Neutrophil (primary cell): ENCODE data around the gene CPSF4L.
"Not testable (repeated sequence)": the region's sequence is repeated elsewhere in the genome, so short reads cannot be mapped to it uniquely, and the experiment has no call there.

Source experiments
- H3K27ac ChIP-seq: fragments of 200-600 bp; sonication (generic); 2 replicates; pipeline ENCODE4 v1.5.1; 2016; ENCODE audit warnings: mild to moderate bottlenecking, moderate library complexity
- H3K27me3 ChIP-seq: fragments of 200-600 bp; sonication (generic); 2 replicates; pipeline ENCODE4 v1.6.0; 2016; ENCODE audit warnings: mild to moderate bottlenecking
- H3K36me3 ChIP-seq: fragments of 200-600 bp; sonication (generic); 2 replicates; pipeline ENCODE4 v1.5.1; 2017
- H3K4me1 ChIP-seq, 2 experiments: fragments of 200-600 bp in 1 of 2; sonication (generic) in 1 of 2; 1 replicate in 1 of 2; 2 replicates in 1 of 2; pipeline versions ENCODE4 v1.5.1 to v1.6.1; 2013 to 2016; ENCODE audit warnings: low read depth in 1 of 2, low read length in 1 of 2, mild to moderate bottlenecking in 1 of 2, moderate library complexity in 1 of 2; ENCODE audit not compliant: control insufficient read depth in 1 of 2, insufficient read depth in 1 of 2
- H3K4me3 ChIP-seq, 2 experiments: fragments of 200-600 bp in 1 of 2; sonication (generic) in 1 of 2; 1 replicate in 1 of 2; 2 replicates in 1 of 2; pipeline ENCODE4 v1.5.1; 2013 to 2016; ENCODE audit warnings: low read depth in 1 of 2, low read length in 1 of 2, mild to moderate bottlenecking in 1 of 2, moderate library complexity in 1 of 2
- H3K9me3 ChIP-seq: fragments of 200-600 bp; sonication (generic); 2 replicates; pipeline ENCODE4 v1.5.1; 2016
- TF ChIP-seq, protein P1 (sequence below): fragments of 200-600 bp; sonication (generic); IDR thresholded peaks from 2 replicates; pipeline ENCODE4 v1.5.1; 2016; ENCODE audit warnings: antibody characterized with exemption

The CPSF4L gene

DNA sequence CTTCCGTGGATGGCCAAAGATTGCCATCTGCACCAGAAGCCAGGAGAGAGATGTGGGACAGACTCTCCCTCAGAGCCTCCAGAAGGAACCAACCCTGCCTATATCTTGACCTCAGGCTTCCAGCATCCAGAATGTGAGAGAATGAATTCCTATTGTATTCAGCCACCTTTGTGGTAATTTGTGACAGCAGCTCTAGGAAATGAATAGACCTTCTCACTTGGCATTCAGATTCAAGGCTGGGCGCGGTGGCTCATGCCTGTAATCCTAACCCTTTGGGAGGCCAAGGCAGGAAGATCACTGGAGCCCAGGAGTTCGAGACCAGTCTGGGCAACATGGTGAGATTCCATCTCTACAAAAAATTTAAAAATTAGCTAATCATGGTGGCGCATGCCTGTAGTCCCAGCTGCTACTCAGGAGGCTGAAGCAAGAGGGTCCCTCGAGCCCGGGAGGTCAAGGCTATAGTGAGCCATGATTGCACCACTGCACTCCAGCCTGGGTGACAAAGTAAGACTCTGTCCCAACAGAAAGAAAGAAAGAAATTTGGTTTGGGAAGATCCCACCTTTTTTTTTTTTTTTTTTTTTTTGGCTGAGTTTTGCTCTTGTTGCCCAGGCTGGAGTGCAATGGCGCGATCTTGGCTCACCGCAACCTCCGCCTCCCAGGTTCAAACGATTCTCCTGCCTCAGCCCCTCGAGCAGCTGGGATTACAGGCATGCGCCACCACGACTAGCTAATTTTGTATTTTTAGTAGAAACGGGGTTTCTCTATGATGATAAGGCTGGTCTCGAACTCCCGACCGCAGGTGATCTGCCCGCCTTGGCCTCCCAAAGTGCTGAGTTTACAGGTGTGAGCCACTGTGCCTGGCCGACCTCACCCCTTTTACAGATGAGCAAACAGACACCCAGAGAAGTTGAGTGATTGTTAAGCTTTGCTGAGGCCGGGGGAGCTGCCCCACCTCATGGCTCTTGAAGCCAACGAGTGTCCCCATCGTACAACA is 4.3 kb upstream of the CPSF4L start:
- TF ChIP-seq, protein P1, sequence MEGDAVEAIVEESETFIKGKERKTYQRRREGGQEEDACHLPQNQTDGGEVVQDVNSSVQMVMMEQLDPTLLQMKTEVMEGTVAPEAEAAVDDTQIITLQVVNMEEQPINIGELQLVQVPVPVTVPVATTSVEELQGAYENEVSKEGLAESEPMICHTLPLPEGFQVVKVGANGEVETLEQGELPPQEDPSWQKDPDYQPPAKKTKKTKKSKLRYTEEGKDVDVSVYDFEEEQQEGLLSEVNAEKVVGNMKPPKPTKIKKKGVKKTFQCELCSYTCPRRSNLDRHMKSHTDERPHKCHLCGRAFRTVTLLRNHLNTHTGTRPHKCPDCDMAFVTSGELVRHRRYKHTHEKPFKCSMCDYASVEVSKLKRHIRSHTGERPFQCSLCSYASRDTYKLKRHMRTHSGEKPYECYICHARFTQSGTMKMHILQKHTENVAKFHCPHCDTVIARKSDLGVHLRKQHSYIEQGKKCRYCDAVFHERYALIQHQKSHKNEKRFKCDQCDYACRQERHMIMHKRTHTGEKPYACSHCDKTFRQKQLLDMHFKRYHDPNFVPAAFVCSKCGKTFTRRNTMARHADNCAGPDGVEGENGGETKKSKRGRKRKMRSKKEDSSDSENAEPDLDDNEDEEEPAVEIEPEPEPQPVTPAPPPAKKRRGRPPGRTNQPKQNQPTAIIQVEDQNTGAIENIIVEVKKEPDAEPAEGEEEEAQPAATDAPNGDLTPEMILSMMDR: no peak
- no peak overlapping the region for H3K4me3 ChIP-seq

DNA sequence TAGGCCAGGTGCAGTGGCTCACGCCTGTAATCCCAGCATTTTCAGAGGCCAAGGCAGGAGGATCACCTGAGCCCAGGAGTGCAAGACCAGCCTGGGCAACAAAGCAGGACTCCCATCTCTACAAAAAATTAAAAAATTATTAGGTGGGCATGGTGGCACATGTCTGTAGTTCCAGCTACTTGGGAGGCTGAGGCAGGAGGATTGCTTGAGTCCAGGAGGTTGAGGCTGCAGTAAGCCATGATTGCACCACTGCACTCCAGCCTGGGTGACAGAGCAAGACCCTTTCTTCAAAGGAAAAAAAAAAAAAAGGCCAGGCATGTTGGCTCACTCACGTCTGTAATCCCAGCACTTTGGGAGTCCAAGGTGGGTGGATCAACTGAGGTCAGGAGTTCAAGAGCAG is 2.8 kb upstream of the CPSF4L start:
- H3K4me1 ChIP-seq: peaks cover 6 to 19% of the 10 kb centered on the region in 2 experiments
- not testable (repeated sequence) for H3K27ac ChIP-seq, H3K9me3 ChIP-seq, H3K27me3 ChIP-seq, H3K4me3 ChIP-seq, H3K36me3 ChIP-seq

More for the DNA sequence above, 4.3 kb upstream of the CPSF4L start:
- no peaks in the 10 kb centered on the region for H3K36me3 ChIP-seq
- H3K27me3 ChIP-seq: no peaks in the 10 kb centered on the region
- no peaks in the 10 kb centered on the region for H3K9me3 ChIP-seq
- H3K4me1 ChIP-seq: peaks cover 6 to 15% of the 10 kb centered on the region in 2 experiments
- H3K27ac ChIP-seq: no peak overlapping the region

DNA sequence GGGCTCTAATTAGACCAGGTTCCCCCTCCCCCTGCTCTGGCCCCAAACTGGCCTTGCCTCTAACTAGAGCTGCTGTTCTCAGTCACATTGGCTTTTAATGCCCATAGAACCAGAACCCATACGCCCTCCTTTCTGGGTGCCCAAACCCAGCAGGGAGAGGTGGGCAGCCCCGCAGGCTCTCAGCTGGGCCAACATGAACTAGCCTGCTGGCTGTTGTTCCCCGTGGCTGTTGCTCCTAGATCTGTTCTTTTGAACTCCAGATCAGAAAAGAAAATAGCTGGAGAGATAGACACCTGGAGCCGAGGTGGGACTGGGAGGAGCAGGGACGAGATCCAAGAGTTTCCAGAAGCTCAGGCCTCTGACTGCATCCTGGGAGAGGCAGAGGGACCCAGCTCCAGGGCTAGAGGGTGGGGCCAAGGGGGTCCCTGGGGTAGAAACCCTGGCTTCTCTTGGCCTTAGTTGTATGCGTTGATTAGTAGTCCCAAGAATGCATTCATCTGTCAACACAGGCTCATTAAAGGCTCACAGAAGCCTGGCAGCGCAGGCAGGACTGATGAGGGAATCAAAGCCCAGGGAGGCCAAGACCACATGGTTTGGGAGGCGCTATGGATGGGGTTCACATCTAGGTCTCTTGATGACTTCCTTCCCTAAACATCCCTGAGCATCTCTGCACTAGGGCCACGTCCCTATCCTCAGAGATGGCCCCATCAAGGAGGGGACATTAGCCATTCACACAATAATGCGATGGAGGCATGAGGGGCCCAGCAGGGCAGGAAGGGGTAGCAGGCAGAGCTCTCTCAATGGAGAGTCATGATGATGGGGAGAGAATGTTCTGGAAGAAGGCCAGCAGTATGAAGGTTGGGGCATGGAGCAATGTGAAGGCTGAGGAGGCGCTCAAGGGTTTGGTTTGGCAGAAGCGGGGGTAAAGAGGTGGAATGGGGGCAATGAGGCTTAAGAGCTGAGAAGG is 1.3 kb upstream of the CPSF4L start:
- Histone ChIP-seq H3K4me3 (no peak overlapping the region), H3K4me1 (peaks cover 6 to 19% of the 10 kb centered on the region in 2 experiments), H3K9me3 (no peaks in the 10 kb centered on the region), H3K27me3 (no peaks in the 10 kb centered on the region), H3K36me3 (no peaks in the 10 kb centered on the region), H3K27ac (peak overlapping the region; percentile 77)
- TF ChIP-seq, protein P1: no peak

DNA sequence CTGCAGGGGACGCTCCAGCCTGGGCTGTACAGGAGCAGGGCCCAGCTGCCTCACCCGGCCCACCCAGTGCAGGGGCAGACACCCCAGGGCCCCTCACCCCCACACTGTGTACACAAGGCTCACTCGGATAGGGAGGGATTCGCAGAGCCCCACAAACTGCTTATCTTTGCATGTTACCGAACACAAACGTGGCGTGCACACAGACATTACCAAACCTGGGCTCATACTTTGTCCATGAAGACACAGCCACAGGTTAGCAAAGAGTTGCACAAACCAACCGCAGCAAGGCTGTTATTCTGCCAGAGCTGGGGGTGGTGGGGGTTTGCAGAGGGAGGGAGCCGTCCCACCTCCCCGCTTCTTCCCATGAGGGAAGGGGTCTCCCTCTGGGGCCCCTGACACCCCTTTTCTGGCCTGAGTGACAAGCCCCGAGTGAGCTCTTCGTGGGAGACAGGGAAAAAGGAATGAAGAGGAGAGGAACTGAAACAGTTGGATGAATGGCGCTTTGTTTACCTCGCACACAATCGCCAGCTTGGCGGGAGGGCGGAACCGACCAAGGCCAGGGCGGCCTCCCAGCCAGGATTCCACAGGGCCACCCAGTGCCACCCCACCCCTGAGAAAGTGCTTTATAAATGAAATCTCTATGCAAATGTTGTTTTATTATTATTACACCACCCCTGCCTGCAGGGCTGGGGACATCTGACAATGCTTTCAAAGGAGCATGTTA is 434 bp upstream of the CPSF4L start:
- TF ChIP-seq, protein P1: no peak
- H3K27ac ChIP-seq: peak overlapping the region; percentile 77
- peaks cover 6 to 19% of the 10 kb centered on the region in 2 experiments for H3K4me1 ChIP-seq
- H3K27me3 ChIP-seq: no peaks in the 10 kb centered on the region
- no peaks in the 10 kb centered on the region for H3K36me3 ChIP-seq
- no peaks in the 10 kb centered on the region for H3K9me3 ChIP-seq
- peak overlapping the region in 1 of 2 experiments; percentile 35 for H3K4me3 ChIP-seq

DNA sequence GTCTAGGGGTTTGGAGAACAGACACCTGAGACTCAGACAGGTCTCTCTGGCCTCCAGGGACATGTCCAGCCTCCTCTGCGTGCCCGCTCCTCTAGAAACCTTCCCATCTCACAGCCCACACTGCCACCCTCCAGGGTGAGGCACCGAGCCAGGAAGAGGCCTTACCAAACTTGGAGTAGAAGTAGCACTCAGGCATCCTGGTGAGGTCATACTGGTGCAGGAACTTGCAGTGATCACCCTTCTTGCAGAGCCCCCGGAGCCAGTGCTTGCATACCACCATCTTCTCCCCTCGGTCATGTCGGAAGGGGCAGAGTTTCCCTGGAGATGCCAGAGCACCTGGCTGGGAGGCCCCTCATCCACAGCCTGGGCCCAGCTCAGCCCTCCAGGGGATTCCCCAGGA is 4.2 kb downstream of the CPSF4L start:
- no peak overlapping the region for H3K4me3 ChIP-seq
- no peaks in the 10 kb centered on the region for H3K9me3 ChIP-seq
- H3K27ac ChIP-seq: no peak overlapping the region
- TF ChIP-seq, protein P1: no peak
- H3K27me3 ChIP-seq: no peaks in the 10 kb centered on the region
- peaks cover 3 to 19% of the 10 kb centered on the region in 2 experiments for H3K4me1 ChIP-seq
- H3K36me3 ChIP-seq: no peaks in the 10 kb centered on the region
